Liver (tissue), 9 donors: Measurements from ENCODE around the gene KRTAP5-1. TPM values are rescaled to one million over a fixed set of nuclear protein-coding genes. Genes with fewer than 3 reads are reported as not detected.

Experiments
- DNase-seq: peaks from one replicate; pipeline ENCODE4 v3.0.0-alpha.2; 2017; ENCODE audit warnings: low spot score
- H3K27ac ChIP-seq, 2 donors: one replicate each; pipeline ENCODE4 v1.7.0; 2013; ENCODE audit warnings: inconsistent platforms in 2 of 2, low read length in 2 of 2, control low read depth in 1 of 2, low read depth in 1 of 2, mild to moderate bottlenecking in 1 of 2
- H3K27me3 ChIP-seq, 4 donors: one replicate each; pipeline versions ENCODE4 v1.6.1 to v1.7.0; 2013; ENCODE audit warnings: low read length in 3 of 4, inconsistent platforms in 1 of 4, mild to moderate bottlenecking in 1 of 4, moderate library complexity in 1 of 4; ENCODE audit not compliant: control insufficient read depth in 4 of 4, insufficient read depth in 4 of 4
- H3K36me3 ChIP-seq, 4 donors: one replicate each; pipeline versions ENCODE4 v1.6.1 to v1.7.0; 2013; ENCODE audit warnings: low read length in 3 of 4, mild to moderate bottlenecking in 3 of 4, low read depth in 1 of 4, moderate library complexity in 1 of 4; ENCODE audit not compliant: control insufficient read depth in 4 of 4, insufficient read depth in 3 of 4
- H3K4me1 ChIP-seq, 4 donors: one replicate each; pipeline versions ENCODE4 v1.6.1 to v1.7.0; 2013; ENCODE audit warnings: low read length in 3 of 4, mild to moderate bottlenecking in 3 of 4, moderate library complexity in 1 of 4; ENCODE audit not compliant: control insufficient read depth in 4 of 4, insufficient read depth in 4 of 4
- H3K4me3 ChIP-seq, 3 donors: one replicate each; pipeline versions ENCODE4 v1.6.1 to v1.7.0; 2013; ENCODE audit warnings: low read length in 3 of 3, control low read depth in 1 of 3, low read depth in 1 of 3, mild to moderate bottlenecking in 1 of 3
- H3K9ac ChIP-seq, 2 donors: one replicate each; pipeline ENCODE4 v1.7.0; 2013; ENCODE audit warnings: low read length in 2 of 2, mild to moderate bottlenecking in 2 of 2, moderate library complexity in 2 of 2, control low read depth in 1 of 2, low read depth in 1 of 2
- H3K9me3 ChIP-seq, 4 donors: one replicate each; pipeline versions ENCODE4 v1.6.1 to v1.7.0; 2013; ENCODE audit warnings: low read length in 3 of 4; ENCODE audit not compliant: control insufficient read depth in 4 of 4
- CTCF ChIP-seq: fragments of 150-350 bp; IDR thresholded peaks from 2 replicates; pipeline ENCODE4 v1.5.1; 2017; ENCODE audit warnings: improper control_type of control experiment, low read depth, low read length; ENCODE audit not compliant: missing input control
- EGR1 ChIP-seq, 2 donors: IDR thresholded peaks; 2 replicates each; pipeline ENCODE4 v1.6.1; 2016 to 2018; ENCODE audit warnings: antibody characterized with exemption in 2 of 2, low read depth in 2 of 2
- FOXA1 ChIP-seq: IDR thresholded peaks from 2 replicates; pipeline ENCODE4 v1.6.1; 2016; ENCODE audit warnings: antibody characterized with exemption
- FOXA2 ChIP-seq: IDR thresholded peaks from 2 replicates; pipeline ENCODE4 v1.6.1; 2016; ENCODE audit warnings: antibody characterized with exemption
- GABPA ChIP-seq, 2 donors: IDR thresholded peaks in 1 of 2; conservative IDR thresholded peaks in 1 of 2; 2 replicates each; pipeline ENCODE4 v1.6.1; 2016; ENCODE audit warnings: antibody characterized with exemption in 2 of 2, mild to moderate bottlenecking in 1 of 2, moderate library complexity in 1 of 2
- HNF4A ChIP-seq, 2 donors: conservative IDR thresholded peaks; 2 replicates each; pipeline ENCODE4 v1.6.1; 2016; ENCODE audit warnings: antibody characterized with exemption in 2 of 2, mild to moderate bottlenecking in 2 of 2
- HNF4G ChIP-seq: IDR thresholded peaks from 2 replicates; pipeline ENCODE4 v1.6.1; 2016; ENCODE audit warnings: antibody characterized with exemption
- MAX ChIP-seq: IDR thresholded peaks from 2 replicates; pipeline ENCODE4 v1.6.1; 2016; ENCODE audit warnings: antibody characterized with exemption
- NR2F2 ChIP-seq: IDR thresholded peaks from 2 replicates; pipeline ENCODE4 v1.6.1; 2016; ENCODE audit warnings: antibody characterized with exemption
- RAD21 ChIP-seq, 2 donors: IDR thresholded peaks; 2 replicates each; pipeline ENCODE4 v1.6.1; 2016; ENCODE audit warnings: antibody characterized with exemption in 2 of 2, mild to moderate bottlenecking in 2 of 2
- REST ChIP-seq: IDR thresholded peaks from 2 replicates; pipeline ENCODE4 v1.6.1; 2016; ENCODE audit warnings: antibody characterized with exemption, mild to moderate bottlenecking
- YY1 ChIP-seq: IDR thresholded peaks from 2 replicates; pipeline ENCODE4 v1.6.1; 2016; ENCODE audit warnings: antibody characterized with exemption, mild to moderate bottlenecking
- WGBS: extraction: QIAGEN DNeasy Blood & Tissue Kit; methylation state at CpG from one replicate; pipeline ENCODE4 v1.1.7; 2013; 5-methylcytosine and 5-hydroxymethylcytosine counted together
- polyA plus RNA-seq, 2 donors: library from polyadenylated mRNA; stranded (reverse) in 1 of 2; unstranded in 1 of 2; fragments of 200-250 nt in 1 of 2; fragments of >200 nt in 1 of 2; fragmentation: Nextera tagmentation in 1 of 2; extraction: Ambion mirVana in 1 of 2; gene quantifications; one replicate each; pipeline versions ENCODE4 v1.2.1 to v1.2.3, GENCODE V29; 2013 to 2015
- total RNA-seq, 2 donors: library from RNA; depleted of rRNA; stranded (reverse); fragments of >200 nt; gene quantifications; one replicate each; pipeline ENCODE4 v1.2.3, GENCODE V29; 2014
- TF ChIP-seq, protein P1 (sequence below): IDR thresholded peaks from 2 replicates; pipeline ENCODE4 v1.6.1; 2016; ENCODE audit warnings: antibody characterized with exemption
- TF ChIP-seq, protein P2 (sequence below): IDR thresholded peaks from 2 replicates; pipeline ENCODE4 v1.6.1; 2016; ENCODE audit warnings: antibody characterized with exemption
- donor health status: healthy.
- donor health status: healthy.
- donor health status: healthy.
- donor health status: healthy.
- donor health status: healthy.

KRTAP5-1 gene
- total and polyA plus RNA-seq, 4 donors = not detected

- DNase-seq = no peak
- Histone ChIP-seq H3K9me3 (no peaks in the 10 kb centered on the region), H3K36me3 (no peaks in the 10 kb centered on the region), H3K27ac (no peak overlapping the region), H3K9ac (no peak overlapping the region), H3K4me3 (no peak overlapping the region), H3K27me3 (peaks cover 0 to 7% (median 0%) of the 10 kb centered on the region in 4 donors), H3K4me1 (peaks cover 0 to 6% (median 0%) of the 10 kb centered on the region in 4 donors)
- WGBS = 87% methylated on average over 13 of the region's 13 CpGs
- TF ChIP-seq HNF4G (no peak), REST (no peak), FOXA2 (no peak), NR2F2 (no peak), RAD21 (IDR thresholded peaks at IDR 0.05) (no peak), MAX (no peak), CTCF (no peak), EGR1 (IDR thresholded peaks at IDR 0.05; ENCODE audit: low read depth in 2 of 2) (no peak), GABPA (IDR thresholded peaks at IDR 0.05 in 1 of 2, conservative IDR thresholded peaks at IDR 0.05 in 1 of 2) (no peak)
- TF ChIP-seq, protein P1, sequence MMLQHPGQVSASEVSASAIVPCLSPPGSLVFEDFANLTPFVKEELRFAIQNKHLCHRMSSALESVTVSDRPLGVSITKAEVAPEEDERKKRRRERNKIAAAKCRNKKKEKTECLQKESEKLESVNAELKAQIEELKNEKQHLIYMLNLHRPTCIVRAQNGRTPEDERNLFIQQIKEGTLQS = no peak
- TF ChIP-seq, protein P2, sequence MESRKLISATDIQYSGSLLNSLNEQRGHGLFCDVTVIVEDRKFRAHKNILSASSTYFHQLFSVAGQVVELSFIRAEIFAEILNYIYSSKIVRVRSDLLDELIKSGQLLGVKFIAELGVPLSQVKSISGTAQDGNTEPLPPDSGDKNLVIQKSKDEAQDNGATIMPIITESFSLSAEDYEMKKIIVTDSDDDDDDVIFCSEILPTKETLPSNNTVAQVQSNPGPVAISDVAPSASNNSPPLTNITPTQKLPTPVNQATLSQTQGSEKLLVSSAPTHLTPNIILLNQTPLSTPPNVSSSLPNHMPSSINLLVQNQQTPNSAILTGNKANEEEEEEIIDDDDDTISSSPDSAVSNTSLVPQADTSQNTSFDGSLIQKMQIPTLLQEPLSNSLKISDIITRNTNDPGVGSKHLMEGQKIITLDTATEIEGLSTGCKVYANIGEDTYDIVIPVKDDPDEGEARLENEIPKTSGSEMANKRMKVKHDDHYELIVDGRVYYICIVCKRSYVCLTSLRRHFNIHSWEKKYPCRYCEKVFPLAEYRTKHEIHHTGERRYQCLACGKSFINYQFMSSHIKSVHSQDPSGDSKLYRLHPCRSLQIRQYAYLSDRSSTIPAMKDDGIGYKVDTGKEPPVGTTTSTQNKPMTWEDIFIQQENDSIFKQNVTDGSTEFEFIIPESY = no peak
Observed at GRCh38 chr11:1625541-1625940, 40.5 kb upstream of the KRTAP5-1 start.

DNA sequence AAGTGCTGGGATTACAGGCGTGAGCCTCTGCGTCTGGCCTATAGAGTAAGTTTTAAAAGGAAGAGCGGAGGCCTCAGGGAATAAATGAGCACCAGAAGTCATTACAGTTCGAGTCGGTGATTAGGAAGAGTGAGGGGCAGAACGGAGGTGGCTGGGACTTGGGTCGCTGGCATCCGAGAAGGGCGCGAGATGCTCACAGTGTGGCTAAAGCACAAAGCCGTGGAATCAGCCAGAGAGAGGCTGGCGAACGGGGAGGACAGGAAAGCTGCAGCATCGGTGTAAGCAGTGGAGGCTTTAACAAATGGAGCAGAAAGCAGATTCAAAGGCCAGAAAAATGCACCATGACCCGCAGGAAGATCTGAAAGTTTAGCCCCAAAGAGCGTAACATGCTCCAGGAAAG lies 39.5 kb upstream of the KRTAP5-1 start:
- Histone ChIP-seq H3K4me3 (no peak overlapping the region), H3K4me1 (peaks cover 0 to 6% (median 0%) of the 10 kb centered on the region in 4 donors), H3K27ac (no peak overlapping the region), H3K36me3 (no peaks in the 10 kb centered on the region), H3K9me3 (no peaks in the 10 kb centered on the region), H3K9ac (no peak overlapping the region), H3K27me3 (peaks cover 0 to 3% (median 0%) of the 10 kb centered on the region in 4 donors)
- WGBS = 81% methylated on average over 16 of the region's 16 CpGs
- TF ChIP-seq REST (no peak), MAX (no peak), FOXA2 (no peak), YY1 (no peak), HNF4A (conservative IDR thresholded peaks at IDR 0.05) (no peak), CTCF (no peak), FOXA1 (no peak)
- DNase-seq = no peak
